ENCODE results near the gene GPR15LG. TPM values are rescaled to one million over a fixed set of nuclear protein-coding genes. Genes with fewer than 3 reads are reported as not detected.
"Not testable (repeated sequence)": the region's sequence is repeated elsewhere in the genome, so short reads cannot be mapped to it uniquely, and the experiment has no call there.

GPR15LG gene
- total RNA-seq, 1 donor from 2014 or later, result 5.1 TPM

GRCh38 chr10:84164442-84164841, 9.2 kb upstream of the GPR15LG start:
- DNase-seq (ENCODE audit: low spot score), result no peak

- DNase-seq (ENCODE audit: low spot score), result no peak
These were observed 6.8 kb upstream of the GPR15LG start for GRCh38 chr10:84166620-84167288.

- DNase-seq (ENCODE audit: low spot score), result not testable (repeated sequence)
These were observed 6.3 kb upstream of the GPR15LG start for GRCh38 chr10:84167289-84167653.

- DNase-seq (ENCODE audit: low spot score), result not testable (repeated sequence)
These were observed 5.2 kb upstream of the GPR15LG start for GRCh38 chr10:84168382-84168781.

GRCh38 chr10:84171237-84171636, 2.4 kb upstream of the GPR15LG start:
- DNase-seq (ENCODE audit: low spot score), result not testable (repeated sequence)

- DNase-seq (ENCODE audit: low spot score), result peak; percentile 15
These were observed 1.7 kb upstream of the GPR15LG start for GRCh38 chr10:84171700-84172466.

- no peak for DNase-seq (ENCODE audit: low spot score)
These were observed 889 bp upstream of the GPR15LG start for GRCh38 chr10:84172467-84173356.

- DNase-seq (ENCODE audit: low spot score), result no peak
These were observed 1.8 kb downstream of the GPR15LG start for GRCh38 chr10:84175436-84175835.

GRCh38 chr10:84176351-84176750, 2.8 kb downstream of the GPR15LG start:
- DNase-seq (ENCODE audit: low spot score), result no peak

- no peak for DNase-seq (ENCODE audit: low spot score)
These were observed 3.4 kb downstream of the GPR15LG start for GRCh38 chr10:84176836-84177474.

- no peak for DNase-seq (ENCODE audit: low spot score)
These were observed 4.0 kb downstream of the GPR15LG start for GRCh38 chr10:84177541-84178141.

GRCh38 chr10:84178160-84178609, 4.6 kb downstream of the GPR15LG start:
- DNase-seq (ENCODE audit: low spot score), result no peak

GRCh38 chr10:84179059-84179710, 5.6 kb downstream of the GPR15LG start:
- peak; percentile 20 for DNase-seq (ENCODE audit: low spot score)

GRCh38 chr10:84180386-84180785, 6.8 kb downstream of the GPR15LG start:
- not testable (repeated sequence) for DNase-seq (ENCODE audit: low spot score)

GRCh38 chr10:84181631-84182030, 8.0 kb downstream of the GPR15LG start:
- DNase-seq (ENCODE audit: low spot score), result no peak

- DNase-seq (ENCODE audit: low spot score), result no peak
These were observed 10.9 kb downstream of the GPR15LG start for GRCh38 chr10:84184517-84184916.

GRCh38 chr10:84185526-84186175, 12.1 kb downstream of the GPR15LG start:
- DNase-seq (ENCODE audit: low spot score), result no peak

- DNase-seq (ENCODE audit: low spot score), result no peak
These were observed 15.2 kb downstream of the GPR15LG start for GRCh38 chr10:84188815-84189214.

GRCh38 chr10:84190621-84191020, 17.0 kb downstream of the GPR15LG start:
- no peak for DNase-seq (ENCODE audit: low spot score)

- no peak for DNase-seq (ENCODE audit: low spot score)
These were observed 17.5 kb downstream of the GPR15LG start for GRCh38 chr10:84191106-84191505.
